ENCODE data around the gene CNGA3.

DNA sequence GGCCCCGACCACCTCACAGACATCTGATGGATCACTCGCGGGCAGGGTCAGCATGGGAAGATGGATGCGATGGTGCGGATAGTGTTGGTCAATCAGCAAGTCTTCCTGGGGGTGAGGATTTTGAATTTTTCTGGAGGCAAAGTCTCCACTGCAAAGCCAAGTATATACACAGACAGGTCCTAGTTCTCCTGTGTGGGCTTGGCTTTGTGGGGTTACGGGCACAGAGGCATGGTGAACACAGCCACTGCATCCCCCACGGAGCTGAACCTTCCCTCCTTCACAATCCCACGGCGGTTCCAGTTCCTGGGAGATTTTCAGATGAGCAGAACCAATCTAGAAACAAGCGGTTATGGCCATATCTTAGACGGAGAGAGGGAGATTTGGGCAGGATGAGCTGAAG lies 35.8 kb downstream of the CNGA3 start:
- no peak for TF ChIP-seq EZH2 (IDR thresholded peaks at IDR 0.05; ENCODE audit: insufficient read depth, poor library complexity, severe bottlenecking)
- no peak for TF ChIP-seq EZH2phosphoT487 (IDR thresholded peaks at IDR 0.05; ENCODE audit: insufficient read depth, low read depth)
